Islet precursor cell (in vitro differentiated cells): ENCODE results near the gene PLEKHH3.
A peak's percentile ranks its signal among the peaks of the same experiment; 100 is the strongest.

Experiments used
- DNase-seq: peaks from one replicate; pipeline ENCODE4 v3.0.0-alpha.2; 2018

Gene PLEKHH3

GRCh38 chr17:42684929-42685556 is 8.2 kb upstream of the PLEKHH3 start:
- DNase-seq, result no peak

GRCh38 chr17:42683407-42684034 is 6.7 kb upstream of the PLEKHH3 start:
- no peak for DNase-seq

- peak; percentile 87 for DNase-seq
Measured at GRCh38 chr17:42682722-42683403, 6.1 kb upstream of the PLEKHH3 start.

- DNase-seq, result peak; percentile 81
Measured at GRCh38 chr17:42681976-42682721, 5.4 kb upstream of the PLEKHH3 start, which contains the start of gene CNTNAP1. Gene CNTNAP1, plus strand, starts transcription at chr17:42682531. Its CDS starts 299 bp downstream, at chr17:42682830.

- DNase-seq, result no peak
Measured at GRCh38 chr17:42680331-42680808, 3.6 kb upstream of the PLEKHH3 start.

GRCh38 chr17:42679492-42680330 is 2.9 kb upstream of the PLEKHH3 start:
- peak; percentile 97 for DNase-seq

GRCh38 chr17:42678951-42679491 is 2.2 kb upstream of the PLEKHH3 start:
- peak; percentile 86 for DNase-seq

GRCh38 chr17:42677921-42678781 is 1.4 kb upstream of the PLEKHH3 start:
- DNase-seq, result peak; percentile 98

- peak; percentile 100 for DNase-seq
Measured at GRCh38 chr17:42677012-42677857, 441 bp upstream of the PLEKHH3 start.

GRCh38 chr17:42675965-42676423 is 800 bp downstream of the PLEKHH3 start:
- peak; percentile 83 for DNase-seq

- DNase-seq, result no peak
Measured at GRCh38 chr17:42675348-42675964, 1.3 kb downstream of the PLEKHH3 start.

- no peak for DNase-seq
Measured at GRCh38 chr17:42674755-42675347, 1.9 kb downstream of the PLEKHH3 start.

GRCh38 chr17:42673885-42674754 is 2.7 kb downstream of the PLEKHH3 start:
- peak; percentile 85 for DNase-seq

GRCh38 chr17:42673266-42673884 is 3.4 kb downstream of the PLEKHH3 start:
- peak; percentile 70 for DNase-seq

GRCh38 chr17:42672038-42672437 is 4.8 kb downstream of the PLEKHH3 start:
- peak; percentile 82 for DNase-seq

- peak; percentile 88 for DNase-seq
Measured at GRCh38 chr17:42670789-42671657, 5.8 kb downstream of the PLEKHH3 start.
